AG04450 (cell line): ENCODE measurements around the gene SLC19A1. TPM values are rescaled to one million over a fixed set of nuclear protein-coding genes. Genes with fewer than 3 reads are reported as not detected.

Experiments
- CTCF ChIA-PET: fragments of 300-600, 350-600 bp; formaldehyde crosslinking; extraction: SDS; loops from one replicate; lab custom pipeline; 2022; ENCODE audit warnings: antibody characterized with exemption, inconsistent platforms; lab: Charles Lee
- POLR2A ChIA-PET: fragments of 350-600 bp; formaldehyde crosslinking; extraction: SDS; loops from one replicate; lab custom pipeline; 2021; ENCODE audit warnings: antibody characterized with exemption, inconsistent platforms; lab: Yijun Ruan, JAX
- DNase-seq: peaks from one replicate; pipeline ENCODE4 v3.0.0-alpha.2; 2011; ENCODE audit warnings: low read depth, low spot score
- H3K27ac ChIP-seq: one replicate; pipeline ENCODE4 v1.5.1; 2012; ENCODE audit warnings: low read depth, low read length, control low read depth
- H3K27me3 ChIP-seq: one replicate; pipeline ENCODE4 v1.6.0; 2012; ENCODE audit warnings: low read length; ENCODE audit not compliant: control insufficient read depth, insufficient read depth
- H3K4me3 ChIP-seq: 2 replicates; pipeline ENCODE4 v1.5.1; 2011; ENCODE audit warnings: mild to moderate bottlenecking, low read depth, low read length, control low read depth
- H3K9me3 ChIP-seq: 2 replicates; pipeline ENCODE4 v1.5.1; 2012; ENCODE audit warnings: low read length; ENCODE audit not compliant: control insufficient read depth, insufficient read depth
- CTCF ChIP-seq: IDR thresholded peaks from 2 replicates; pipeline ENCODE4 v1.5.1; 2011; ENCODE audit warnings: low read depth, low read length, control low read depth, inconsistent platforms
- polyA plus RNA-seq: library from polyadenylated mRNA; depleted of rRNA; stranded (reverse); fragments of >200 nt; gene quantifications from 2 replicates; pipeline ENCODE4 v1.2.3, GENCODE V29; 2011

Gene SLC19A1
- polyA plus RNA-seq, 1 experiment: 4.4 TPM

DNA sequence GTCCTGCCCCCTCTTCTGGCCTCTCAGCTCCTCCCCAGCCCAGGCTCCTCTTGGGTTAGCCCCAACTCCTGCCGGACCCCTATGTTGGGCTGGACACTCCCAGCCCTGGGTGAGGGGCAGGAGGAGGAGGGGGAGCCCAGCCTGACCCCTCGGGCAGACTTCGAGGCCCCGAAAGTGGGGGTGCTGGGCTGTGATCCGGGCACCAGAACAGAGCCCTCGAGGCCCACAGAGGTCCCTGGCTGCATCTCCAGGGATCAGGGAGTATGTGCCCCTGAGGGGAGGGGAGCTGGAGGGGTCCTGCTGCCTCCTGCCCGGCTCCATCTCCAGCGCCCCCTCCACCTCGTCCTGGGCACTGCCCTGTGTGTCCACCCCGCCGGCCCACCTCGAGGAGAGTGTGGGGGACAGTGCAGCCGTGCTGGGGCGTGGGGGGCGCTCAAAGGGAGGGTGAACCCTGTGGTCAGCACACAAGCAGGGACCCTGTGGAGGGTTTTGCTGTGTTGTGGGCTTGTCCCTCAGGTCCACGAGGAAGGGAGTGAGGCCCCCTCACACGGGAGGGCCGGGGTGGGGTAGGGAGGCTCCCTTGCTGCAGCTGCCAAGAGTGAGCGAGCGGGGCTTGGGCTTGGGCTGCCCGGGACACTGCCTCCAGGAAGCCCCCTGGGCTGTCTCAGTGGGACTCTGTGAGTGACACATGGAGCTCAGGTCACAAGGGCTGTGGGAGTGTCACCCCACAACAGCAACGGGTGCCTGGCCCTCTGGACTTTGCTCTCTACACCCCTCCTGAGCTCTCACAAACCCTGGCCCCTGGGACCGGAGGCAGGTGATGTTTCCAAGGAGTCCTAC, 82.8 kb downstream of the SLC19A1 start:
- DNase-seq: no peak
- CTCF ChIA-PET: no interaction called here
- Histone ChIP-seq H3K4me3 (no peak overlapping the region), H3K27ac (peak overlapping the region; percentile 91), H3K9me3 (peaks cover 13% of the 10 kb centered on the region), H3K27me3 (no peaks in the 10 kb centered on the region)
- POLR2A ChIA-PET: interaction anchor here (2.5 kb wide), 1 partner anchor 11 kb away, joined by 13 read pairs; no protein-coding TSS in a partner anchor
- no peak for TF ChIP-seq CTCF

DNA sequence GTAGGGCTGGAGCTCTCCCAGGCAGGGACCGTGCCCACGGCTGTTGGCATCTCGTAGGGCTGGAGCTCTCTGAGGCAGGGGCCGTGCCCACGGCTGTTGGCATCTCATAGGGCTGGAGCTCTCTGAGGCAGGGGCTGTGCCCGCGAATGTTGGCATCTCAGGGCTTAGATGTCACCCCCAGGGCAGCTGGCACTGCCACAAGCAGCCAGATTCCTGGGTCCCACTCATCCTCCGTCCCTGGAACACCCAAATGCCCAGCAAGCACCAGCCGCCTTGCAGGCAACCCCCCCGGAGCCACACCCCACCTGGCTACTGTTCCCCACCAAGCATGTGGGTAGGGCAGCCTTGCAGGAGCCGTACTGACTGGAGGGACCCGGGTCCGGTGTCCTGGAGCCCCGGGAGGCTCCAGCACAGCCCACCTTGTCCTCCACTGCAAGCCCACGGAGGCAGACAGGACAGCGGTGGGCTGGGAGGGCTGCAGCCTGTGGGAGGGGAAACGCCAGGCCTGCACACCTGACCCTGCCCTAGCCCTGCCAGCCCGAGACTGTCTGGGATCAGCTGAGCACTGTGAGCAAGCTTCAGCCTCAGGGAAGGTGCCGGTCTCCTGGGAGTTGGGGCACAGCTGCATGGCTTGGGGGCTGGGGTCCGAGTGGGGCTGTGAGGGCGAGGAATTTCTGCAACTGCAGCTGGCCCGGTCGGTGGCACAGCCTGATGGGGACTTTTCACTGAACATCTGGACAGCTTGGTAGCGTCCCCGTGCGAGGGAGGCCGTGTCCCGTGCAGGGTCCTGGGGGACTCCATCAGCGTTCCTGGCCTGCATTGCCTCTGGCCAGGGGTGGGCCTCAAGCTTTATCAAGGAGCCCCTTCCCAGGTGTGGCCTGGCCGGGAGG, 83.7 kb downstream of the SLC19A1 start:
- no peak for TF ChIP-seq CTCF
- no peak overlapping the region for H3K27ac ChIP-seq
- H3K9me3 ChIP-seq: peaks cover 13% of the 10 kb centered on the region
- H3K4me3 ChIP-seq: no peak overlapping the region
- no peaks in the 10 kb centered on the region for H3K27me3 ChIP-seq
- POLR2A ChIA-PET: interaction anchor here (2.5 kb wide), 1 partner anchor 12 kb away, joined by 13 read pairs; no protein-coding TSS in a partner anchor
- DNase-seq: no peak
- CTCF ChIA-PET: no interaction called here

DNA sequence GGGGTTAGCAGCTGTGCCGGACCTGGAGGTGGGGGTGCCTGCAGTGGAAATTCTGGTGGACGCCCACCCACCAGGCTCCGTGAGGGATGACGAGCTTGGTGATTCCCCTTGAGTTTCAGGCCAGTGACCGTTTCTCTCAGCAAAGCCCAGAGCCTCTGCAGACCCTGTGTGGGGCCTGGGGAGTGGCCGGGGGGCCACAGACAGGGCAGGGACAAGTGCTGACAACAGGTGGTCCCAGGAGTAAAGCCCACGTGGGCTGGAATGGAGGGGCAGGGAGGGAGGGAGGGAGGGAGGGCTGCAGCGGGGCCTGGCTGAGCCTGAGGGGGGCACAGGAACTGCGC, 84.4 kb downstream of the SLC19A1 start:
- POLR2A ChIA-PET: no interaction called here
- peaks cover 8% of the 10 kb centered on the region for H3K9me3 ChIP-seq
- DNase-seq: no peak
- H3K4me3 ChIP-seq: no peak overlapping the region
- no peak overlapping the region for H3K27ac ChIP-seq
- H3K27me3 ChIP-seq: no peaks in the 10 kb centered on the region
- no peak for TF ChIP-seq CTCF
- CTCF ChIA-PET: no interaction called here

DNA sequence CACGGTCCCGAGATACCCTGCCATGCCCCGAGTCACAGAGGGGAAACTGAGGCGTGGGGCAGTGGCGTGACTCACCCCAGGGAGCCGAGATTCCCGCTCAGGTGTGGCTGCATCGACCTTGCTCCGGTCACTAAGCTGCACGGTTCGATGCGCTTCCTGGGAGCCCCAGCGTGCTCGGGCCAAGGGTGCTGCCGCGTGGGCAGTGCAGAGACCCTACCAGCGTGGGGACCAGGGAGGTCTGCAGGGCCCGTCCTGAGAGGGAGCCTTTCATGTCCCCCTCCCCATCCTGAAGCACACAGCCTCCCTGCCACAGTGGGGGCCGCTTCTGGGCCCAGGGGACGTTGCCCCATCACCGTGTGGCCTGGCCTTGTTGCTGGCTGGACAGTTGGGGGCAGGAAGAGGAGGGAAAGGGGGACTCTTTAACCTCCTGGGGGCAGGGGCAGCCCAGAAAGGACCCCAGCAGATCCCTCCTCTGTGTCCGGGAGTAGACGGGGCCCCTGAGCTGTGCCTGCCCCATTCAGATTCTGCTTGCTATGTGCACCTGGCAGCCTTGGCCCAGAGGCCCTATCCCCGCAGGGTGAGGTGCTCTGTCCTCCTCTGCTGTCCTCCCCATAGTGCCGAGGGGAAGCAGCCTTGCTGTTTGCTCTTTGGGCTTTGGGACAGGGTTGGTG, 84.9 kb downstream of the SLC19A1 start:
- no peaks in the 10 kb centered on the region for H3K27me3 ChIP-seq
- CTCF ChIA-PET: no interaction called here
- POLR2A ChIA-PET: no interaction called here
- H3K9me3 ChIP-seq: peaks cover 8% of the 10 kb centered on the region
- no peak for DNase-seq
- H3K27ac ChIP-seq: no peak overlapping the region
- TF ChIP-seq CTCF: no peak
- H3K4me3 ChIP-seq: no peak overlapping the region
